T follicular helper cell (primary cell): Measurements from ENCODE around the gene FOSB.
"Not testable (repeated sequence)": the region's sequence is repeated elsewhere in the genome, so short reads cannot be mapped to it uniquely, and the experiment has no call there.

Experiments
- DNase-seq: peaks from one replicate; pipeline ENCODE4 v3.0.0-alpha.2; 2020; ENCODE audit warnings: low read depth

FOSB gene

DNA sequence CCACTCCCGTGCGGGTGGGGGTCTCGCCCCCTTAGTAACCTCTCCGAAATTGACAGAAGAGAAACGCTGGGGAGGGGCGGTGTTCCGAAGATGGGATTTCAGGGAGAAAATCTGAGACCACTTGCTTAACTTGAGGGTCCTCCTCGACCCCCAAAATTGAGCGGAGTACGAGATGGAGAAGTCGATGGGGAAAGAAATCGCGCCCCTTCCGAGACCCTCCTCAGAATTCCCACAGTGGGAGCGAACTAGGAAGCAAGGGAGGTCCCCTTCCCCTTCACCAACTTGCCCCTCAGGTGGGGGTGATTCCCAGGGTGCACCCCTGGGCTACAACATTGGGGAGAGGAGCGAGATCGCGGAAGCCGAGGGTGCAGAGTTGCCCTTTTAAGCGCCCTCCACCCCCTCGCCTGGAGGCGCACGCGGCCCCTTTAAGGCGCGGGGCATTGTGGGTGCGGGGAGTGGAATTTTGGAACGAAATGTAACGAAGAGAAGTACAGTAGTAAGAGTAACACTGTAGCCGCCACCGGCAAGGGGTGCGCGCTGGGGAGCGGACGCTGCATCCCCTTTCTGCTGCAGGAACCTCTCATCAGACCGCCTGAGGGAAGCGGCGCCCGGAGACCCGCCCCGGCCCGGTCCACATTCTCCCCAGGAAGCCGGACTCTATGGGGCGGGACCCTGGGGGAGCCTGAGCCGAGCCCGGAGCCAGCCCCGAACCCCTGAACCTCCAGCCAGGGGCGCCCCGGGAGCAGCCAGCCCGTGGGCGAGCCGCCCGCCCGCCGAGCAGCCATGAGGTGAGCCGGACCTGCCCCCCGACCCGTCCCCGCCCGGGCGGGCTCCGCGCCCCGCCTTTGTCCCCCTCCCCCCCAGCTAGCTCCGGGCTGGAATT lies 39.4 kb downstream of the FOSB start, which contains the start of gene VASP:
Gene VASP (plus strand): TSS at position 491 of the 883 bp plus-strand sequence. CDS start 293 bp downstream, at position 784.
- peak; percentile 89 for DNase-seq

DNA sequence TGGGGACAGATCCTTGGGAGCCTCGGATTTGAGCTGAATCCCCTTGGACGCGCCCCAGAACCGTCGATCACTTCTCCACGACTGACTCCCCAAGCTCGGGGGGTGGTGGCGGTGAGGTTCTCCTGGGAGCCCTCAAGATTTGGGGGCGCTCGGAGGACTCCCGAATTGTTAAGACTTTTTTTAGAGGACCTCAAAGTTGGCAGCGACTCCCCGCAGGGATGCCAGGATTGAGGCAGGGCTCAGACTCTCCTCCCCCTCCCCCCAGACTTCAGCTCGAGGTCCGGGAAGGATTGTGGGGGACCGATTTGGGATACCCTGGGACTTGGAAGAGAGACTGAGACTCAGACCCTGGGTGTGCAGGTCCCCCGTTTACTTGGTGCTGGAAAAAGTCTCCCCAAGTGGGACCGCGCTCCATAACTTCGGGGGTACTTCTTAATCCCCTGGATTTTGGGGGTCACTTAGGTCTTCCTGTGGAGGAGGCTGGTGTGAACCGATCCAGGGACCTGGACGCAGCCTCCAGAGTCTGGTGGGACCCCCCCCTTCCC lies 40.1 kb downstream of the FOSB start:
- no peak for DNase-seq

DNA sequence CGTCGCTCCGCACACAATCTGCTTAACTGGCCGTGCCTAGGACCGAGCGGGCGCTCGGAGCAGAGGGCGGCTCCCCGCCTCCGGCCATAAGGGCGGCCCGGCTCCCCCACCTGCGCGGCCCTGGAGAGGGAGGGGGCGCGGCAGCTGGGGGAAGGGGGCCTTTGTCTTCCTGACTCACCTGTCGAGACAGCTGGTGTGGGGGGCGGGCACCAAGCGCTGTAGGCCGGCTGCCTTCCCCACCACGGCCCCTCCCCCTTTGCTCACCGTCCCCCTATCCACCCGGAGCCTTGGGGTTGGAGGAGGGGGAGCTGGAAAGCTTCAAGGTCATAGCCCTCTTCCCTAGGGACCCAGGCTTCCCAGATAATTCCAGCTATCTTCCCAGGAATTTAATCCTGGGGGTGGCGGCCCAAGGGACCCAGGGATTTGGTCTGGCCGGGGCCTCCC lies 40.6 kb downstream of the FOSB start:
- DNase-seq, result no peak

DNA sequence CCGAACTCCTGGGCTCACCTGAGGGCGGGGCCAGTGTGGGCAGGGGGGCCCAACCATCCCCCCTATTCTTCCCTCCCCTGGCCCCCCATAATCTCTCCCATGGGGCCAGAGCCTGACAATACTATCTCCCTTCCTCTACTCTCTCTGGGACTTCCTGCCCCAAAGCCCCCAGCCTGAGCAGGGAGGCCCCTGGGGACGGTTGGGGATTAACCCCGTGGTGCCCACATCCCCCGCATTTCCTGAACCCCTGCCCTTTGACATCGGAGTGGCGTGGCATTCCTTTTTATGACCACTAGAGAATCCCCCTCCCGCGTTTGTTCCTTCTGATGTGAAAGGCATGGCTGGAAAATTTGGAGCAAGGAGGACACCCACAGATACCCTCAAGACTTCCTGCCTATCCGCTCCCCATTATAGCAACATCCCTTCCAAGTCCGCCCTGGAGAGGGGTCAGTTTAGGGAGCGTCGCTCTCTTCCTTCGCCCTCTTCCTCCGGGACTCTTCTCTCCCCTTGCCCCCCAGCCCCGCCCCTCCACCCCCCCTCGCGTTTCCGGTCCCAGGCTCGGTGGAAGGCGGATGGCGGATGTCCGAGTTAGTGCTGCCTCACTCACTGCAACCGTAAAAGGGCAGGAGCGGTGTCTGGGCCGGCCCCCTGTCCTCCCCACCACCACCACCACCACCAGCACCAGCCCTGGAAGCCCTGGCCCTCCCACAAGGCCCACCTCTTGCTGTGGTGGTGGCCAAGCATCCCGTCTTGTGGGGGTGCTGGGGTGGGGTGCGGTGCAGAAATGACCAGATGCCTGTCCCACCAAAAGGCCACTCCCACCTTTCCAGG lies 41.3 kb downstream of the FOSB start:
- DNase-seq, result no peak

DNA sequence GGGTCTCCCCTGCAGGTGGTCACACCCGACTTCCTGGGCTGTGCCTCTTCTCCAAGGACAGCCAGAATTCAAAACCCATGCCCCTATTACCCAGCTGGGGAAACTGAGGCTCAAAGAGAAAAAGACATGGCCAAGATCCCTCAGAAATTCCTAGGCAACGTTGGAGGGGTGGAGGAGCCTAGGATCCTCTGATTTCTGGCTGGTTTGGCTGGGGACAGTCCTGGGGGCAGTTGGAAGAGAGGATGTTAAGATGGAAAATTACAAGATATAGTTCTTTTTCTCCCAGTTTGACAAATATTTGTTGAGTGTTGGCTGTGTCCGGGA lies 41.9 kb downstream of the FOSB start:
- DNase-seq, result no peak

GRCh38 chr19:45510352-45510751 lies 42.6 kb downstream of the FOSB start:
- not testable (repeated sequence) for DNase-seq

DNA sequence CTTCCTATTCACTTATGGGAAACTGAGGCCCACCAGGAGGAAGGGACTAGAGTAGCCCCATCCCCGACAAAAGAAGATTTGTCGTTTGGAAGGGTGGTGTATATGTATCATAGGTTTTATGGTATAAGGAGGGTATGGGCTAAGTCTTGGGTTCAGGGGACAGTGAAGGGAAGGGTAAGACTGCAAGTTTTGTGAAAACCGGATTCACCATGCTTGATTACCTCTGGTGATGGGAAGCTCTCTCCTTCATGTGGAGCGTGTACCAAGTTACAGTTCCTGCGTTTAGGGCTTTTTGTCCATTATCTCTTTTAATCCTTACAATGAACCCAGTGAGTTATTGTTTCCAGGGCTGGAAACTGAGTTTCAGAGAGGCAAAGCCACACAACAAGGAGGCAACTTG lies 43.3 kb downstream of the FOSB start:
- no peak for DNase-seq

DNA sequence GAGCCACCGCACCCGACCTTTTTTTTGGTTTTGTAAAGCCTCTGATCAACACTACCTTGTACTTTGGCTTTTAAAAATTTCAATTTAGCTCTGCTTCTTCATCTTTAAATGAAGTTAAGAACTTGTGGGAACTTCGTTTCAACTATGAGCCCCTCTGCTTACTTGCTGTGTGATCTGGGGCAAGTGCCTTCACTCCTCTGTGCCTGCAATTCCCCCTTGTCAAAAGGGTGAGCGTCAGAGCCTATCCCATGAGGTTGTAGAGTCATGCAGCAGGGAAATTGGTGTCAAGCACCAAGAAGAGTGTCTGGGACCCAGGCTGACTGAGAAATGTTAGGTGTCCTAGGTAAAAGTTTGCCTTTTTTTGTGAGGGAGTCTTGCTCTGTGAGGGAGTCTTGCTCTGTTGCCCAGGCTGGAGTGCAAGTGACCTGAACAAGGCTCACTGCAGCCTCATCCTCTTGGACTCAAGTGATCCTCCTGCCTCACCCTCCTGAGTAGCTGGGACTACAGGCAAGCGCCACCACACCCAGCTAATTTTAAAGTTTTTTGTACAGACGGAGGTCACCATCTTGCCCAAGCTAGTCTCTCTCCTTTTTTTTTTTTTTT lies 45.2 kb downstream of the FOSB start:
- no peak for DNase-seq

DNA sequence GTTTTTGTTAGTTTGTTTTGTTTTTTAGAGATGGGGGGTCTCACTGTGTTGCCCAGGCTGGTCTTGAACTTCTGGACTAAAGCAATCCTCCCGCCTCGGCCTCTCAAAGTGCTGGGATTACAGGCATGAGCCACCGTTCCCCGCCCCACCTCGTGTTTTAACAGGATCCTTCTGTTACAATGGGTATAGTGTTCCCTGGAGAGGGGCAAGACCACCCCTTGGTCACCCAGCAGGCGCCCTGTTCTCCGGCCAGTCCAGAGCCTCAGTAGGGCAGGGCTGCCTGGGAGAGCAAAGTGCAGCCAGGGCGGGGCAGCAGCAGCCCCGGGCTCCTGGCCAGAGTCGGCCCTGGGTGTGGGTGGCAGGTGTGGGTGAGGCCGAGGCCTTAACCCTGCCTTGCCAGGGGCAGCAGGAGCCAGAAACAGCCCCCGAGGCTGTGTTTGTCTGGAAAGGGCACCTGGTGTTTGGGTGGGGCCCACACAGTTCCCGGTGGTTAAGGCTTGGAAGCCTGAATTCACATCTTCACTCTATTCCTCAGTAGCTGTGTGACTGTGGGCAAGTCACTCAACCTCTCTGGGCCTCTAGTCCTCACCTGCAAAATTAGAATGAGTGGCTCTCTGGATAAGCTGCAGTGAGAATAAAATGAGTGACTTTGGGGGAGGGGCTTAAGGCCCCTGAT lies 46.7 kb downstream of the FOSB start:
- DNase-seq, result no peak

DNA sequence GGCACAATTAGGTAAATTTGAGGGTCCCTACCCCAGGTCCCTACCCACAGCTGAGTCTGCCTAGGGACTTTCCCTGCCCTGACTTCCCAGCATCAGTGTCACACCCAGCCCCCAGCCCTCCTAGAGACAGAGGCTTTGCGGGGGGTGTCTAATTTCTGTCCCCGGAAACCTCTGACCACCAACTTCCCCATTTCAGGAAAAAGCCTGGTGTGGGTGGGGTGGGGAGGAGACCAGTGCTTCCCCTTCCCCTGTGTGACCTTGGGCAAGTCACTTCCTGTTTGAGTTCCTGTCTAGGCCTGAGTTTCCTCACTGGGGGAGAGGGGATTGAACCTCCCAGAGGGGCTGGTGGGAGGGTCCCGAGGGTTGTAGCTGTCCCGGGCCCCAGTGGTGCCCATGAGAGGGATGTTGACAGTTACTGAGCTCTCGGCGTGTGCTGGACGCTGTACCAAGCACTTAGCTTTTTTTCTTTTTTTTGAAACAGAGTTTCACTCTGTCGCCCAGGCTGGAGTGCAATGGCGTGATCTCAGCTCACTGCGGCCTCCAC lies 47.4 kb downstream of the FOSB start:
- no peak for DNase-seq

GRCh38 chr19:45515807-45516401 lies 48.1 kb downstream of the FOSB start:
- DNase-seq, result no peak

DNA sequence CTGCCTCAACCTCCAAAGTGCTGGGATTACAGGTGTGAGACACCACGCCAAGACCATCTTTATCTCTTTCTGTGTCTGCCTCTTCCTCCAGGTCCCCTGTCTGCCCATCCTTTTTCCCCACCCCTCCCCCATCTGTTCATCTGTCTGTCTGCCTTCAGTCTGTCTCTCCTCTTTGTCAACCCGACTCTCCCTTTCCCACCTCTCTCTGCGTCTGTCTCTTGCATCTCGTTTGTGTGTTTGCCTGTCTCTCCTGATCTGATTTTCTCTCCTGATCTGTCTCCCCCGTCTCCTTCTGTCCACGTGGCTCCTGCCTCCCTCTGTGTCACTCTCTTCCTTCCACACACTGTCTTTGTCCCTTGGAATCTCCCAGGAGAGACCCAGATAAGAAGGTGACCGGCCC lies 49.4 kb downstream of the FOSB start:
- DNase-seq, result no peak

GRCh38 chr19:45517641-45518468 lies 50.1 kb downstream of the FOSB start:
- no peak for DNase-seq

- DNase-seq, result no peak
Measured at GRCh38 chr19:45518469-45518826, 50.7 kb downstream of the FOSB start.

DNA sequence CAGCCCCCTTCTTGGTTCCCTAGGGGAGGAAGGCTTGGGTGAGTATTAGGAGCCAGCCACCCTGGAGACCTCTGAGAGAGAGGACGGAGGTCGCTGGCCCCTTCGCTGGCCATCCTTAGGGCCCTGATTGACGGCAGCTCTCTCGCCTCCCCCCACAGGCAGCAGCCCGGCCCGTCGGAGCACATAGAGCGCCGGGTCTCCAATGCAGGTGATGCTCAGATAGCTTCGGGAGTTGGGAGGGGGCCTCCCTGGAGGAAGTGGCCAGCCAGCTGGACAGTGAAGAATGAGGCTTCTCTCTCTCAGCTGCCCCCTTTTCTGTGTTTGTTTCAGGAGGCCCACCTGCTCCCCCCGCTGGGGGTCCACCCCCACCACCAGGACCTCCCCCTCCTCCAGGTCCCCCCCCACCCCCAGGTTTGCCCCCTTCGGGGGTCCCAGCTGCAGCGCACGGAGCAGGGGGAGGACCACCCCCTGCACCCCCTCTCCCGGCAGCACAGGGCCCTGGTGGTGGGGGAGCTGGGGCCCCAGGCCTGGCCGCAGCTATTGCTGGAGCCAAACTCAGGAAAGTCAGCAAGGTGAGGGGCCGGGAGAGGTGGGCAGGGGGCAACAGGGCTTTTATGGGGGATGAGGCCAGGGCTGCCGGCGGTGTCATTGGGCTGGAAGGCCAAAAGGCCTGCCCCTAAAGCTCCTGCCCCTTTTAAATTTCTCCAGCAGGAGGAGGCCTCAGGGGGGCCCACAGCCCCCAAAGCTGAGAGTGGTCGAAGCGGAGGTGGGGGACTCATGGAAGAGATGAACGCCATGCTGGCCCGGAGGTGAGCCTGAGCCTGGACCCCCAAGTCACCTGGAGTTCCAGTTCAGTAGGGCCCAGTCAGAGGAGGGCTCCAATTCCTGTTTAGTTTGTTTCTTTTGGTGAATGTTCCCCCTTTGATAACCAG lies 54.5 kb downstream of the FOSB start:
- DNase-seq, result no peak

DNA sequence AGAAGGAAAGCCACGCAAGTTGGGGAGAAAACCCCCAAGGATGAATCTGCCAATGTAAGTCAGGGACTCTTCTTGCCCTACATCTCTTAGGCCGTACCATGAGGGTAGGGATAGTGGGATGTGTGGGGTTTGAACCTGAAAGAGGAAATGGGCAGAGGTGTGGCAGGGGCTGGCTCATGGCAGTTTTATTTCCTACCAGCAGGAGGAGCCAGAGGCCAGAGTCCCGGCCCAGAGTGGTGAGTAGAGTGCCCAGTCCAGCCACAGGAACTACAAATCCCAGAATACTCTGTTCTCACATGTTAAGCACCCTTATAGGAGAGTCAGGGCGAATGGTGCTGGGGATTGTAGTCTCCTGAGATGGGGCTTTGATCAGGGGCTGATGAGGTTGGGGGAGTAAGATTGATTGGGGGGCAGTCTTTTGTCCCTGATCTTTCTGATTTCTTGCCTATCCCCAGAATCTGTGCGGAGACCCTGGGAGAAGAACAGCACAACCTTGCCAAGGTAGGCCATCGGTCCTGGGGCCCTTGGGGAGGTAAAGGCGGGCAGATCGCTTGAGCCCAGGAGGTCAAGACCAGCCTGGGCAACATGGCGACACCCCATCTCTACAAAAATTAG lies 56.0 kb downstream of the FOSB start:
- DNase-seq, result peak; percentile 56

- DNase-seq, result no peak
Measured at GRCh38 chr19:45524575-45525129, 56.9 kb downstream of the FOSB start.
